ENCODE data around the gene DLK1.

DLK1 gene

GRCh38 chr14:100777818-100778525, 51.3 kb downstream of the DLK1 start:
- DNase-seq (ENCODE audit: low spot score) = no peak

- DNase-seq (ENCODE audit: low spot score) = no peak
These were observed 51.8 kb downstream of the DLK1 start for GRCh38 chr14:100778526-100778882.

GRCh38 chr14:100778951-100779690, 52.4 kb downstream of the DLK1 start:
- no peak for DNase-seq (ENCODE audit: low spot score)

GRCh38 chr14:100779691-100780080, 53.0 kb downstream of the DLK1 start:
- DNase-seq (ENCODE audit: low spot score) = no peak

GRCh38 chr14:100780246-100780645, 53.6 kb downstream of the DLK1 start:
- no peak for DNase-seq (ENCODE audit: low spot score)

- no peak for DNase-seq (ENCODE audit: low spot score)
These were observed 54.1 kb downstream of the DLK1 start for GRCh38 chr14:100780646-100781355.

- DNase-seq (ENCODE audit: low spot score) = no peak
These were observed 55.3 kb downstream of the DLK1 start for GRCh38 chr14:100781952-100782351.

- DNase-seq (ENCODE audit: low spot score) = no peak
These were observed 56.0 kb downstream of the DLK1 start for GRCh38 chr14:100782516-100783320.

GRCh38 chr14:100783630-100784370, 57.1 kb downstream of the DLK1 start:
- DNase-seq (ENCODE audit: low spot score) = no peak

- DNase-seq (ENCODE audit: low spot score) = no peak
These were observed 58.0 kb downstream of the DLK1 start for GRCh38 chr14:100784523-100785337.

GRCh38 chr14:100785338-100785615, 58.6 kb downstream of the DLK1 start:
- DNase-seq (ENCODE audit: low spot score) = no peak

GRCh38 chr14:100785626-100786025, 58.9 kb downstream of the DLK1 start:
- DNase-seq (ENCODE audit: low spot score) = no peak

- DNase-seq (ENCODE audit: low spot score) = peak; percentile 73
These were observed 59.4 kb downstream of the DLK1 start for GRCh38 chr14:100786131-100786530.

GRCh38 chr14:100786576-100787219, 60.0 kb downstream of the DLK1 start:
- no peak for DNase-seq (ENCODE audit: low spot score)

- no peak for DNase-seq (ENCODE audit: low spot score)
These were observed 61.0 kb downstream of the DLK1 start for GRCh38 chr14:100787659-100788058.

All from pons (tissue), 1 donor.